Activated CD8-positive, alpha-beta memory T cell treated with anti-CD3 and anti-CD28 coated beads for 24 hours (primary cell): Measurements from ENCODE around the gene STT3B.

Experiments used
- DNase-seq: peaks from one replicate; pipeline ENCODE4 v3.0.0-alpha.2; 2020

STT3B gene

GRCh38 chr3:31613177-31613576 is 80.5 kb downstream of the STT3B start:
- DNase-seq, result no peak

- no peak for DNase-seq
These were observed 80.9 kb downstream of the STT3B start for GRCh38 chr3:31613654-31614053.

GRCh38 chr3:31614162-31614921 is 81.6 kb downstream of the STT3B start:
- no peak for DNase-seq

- DNase-seq, result no peak
These were observed 82.5 kb downstream of the STT3B start for GRCh38 chr3:31615071-31615875.

GRCh38 chr3:31616711-31617110 is 84.0 kb downstream of the STT3B start:
- DNase-seq, result no peak

- DNase-seq, result no peak
These were observed 87.9 kb downstream of the STT3B start for GRCh38 chr3:31620656-31621055.

GRCh38 chr3:31621314-31621713 is 88.6 kb downstream of the STT3B start:
- DNase-seq, result no peak

GRCh38 chr3:31622636-31623288 is 90.0 kb downstream of the STT3B start:
- DNase-seq, result no peak

GRCh38 chr3:31624083-31624709 is 91.5 kb downstream of the STT3B start:
- no peak for DNase-seq

GRCh38 chr3:31625358-31625757 is 92.6 kb downstream of the STT3B start:
- DNase-seq, result no peak

GRCh38 chr3:31629054-31629453 is 96.3 kb downstream of the STT3B start:
- DNase-seq, result no peak

- DNase-seq, result no peak
These were observed 101.8 kb downstream of the STT3B start for GRCh38 chr3:31634476-31634875.

GRCh38 chr3:31635545-31635944 is 102.8 kb downstream of the STT3B start:
- no peak for DNase-seq

- DNase-seq, result no peak
These were observed 103.3 kb downstream of the STT3B start for GRCh38 chr3:31636049-31636448.

- DNase-seq, result no peak
These were observed 104.1 kb downstream of the STT3B start for GRCh38 chr3:31636694-31637442.

- DNase-seq, result no peak
These were observed 107.1 kb downstream of the STT3B start for GRCh38 chr3:31639828-31640227.

GRCh38 chr3:31645256-31645655 is 112.5 kb downstream of the STT3B start:
- DNase-seq, result no peak

GRCh38 chr3:31648286-31648968 is 115.7 kb downstream of the STT3B start:
- no peak for DNase-seq

GRCh38 chr3:31652296-31652695 is 119.6 kb downstream of the STT3B start:
- no peak for DNase-seq

- DNase-seq, result no peak
These were observed 120.7 kb downstream of the STT3B start for GRCh38 chr3:31653464-31653863.

GRCh38 chr3:31654998-31655397 is 122.3 kb downstream of the STT3B start:
- DNase-seq, result no peak

- DNase-seq, result no peak
These were observed 126.5 kb downstream of the STT3B start for GRCh38 chr3:31659246-31659645.
